Measurements from ENCODE around the gene AGXT.

The AGXT gene

DNA sequence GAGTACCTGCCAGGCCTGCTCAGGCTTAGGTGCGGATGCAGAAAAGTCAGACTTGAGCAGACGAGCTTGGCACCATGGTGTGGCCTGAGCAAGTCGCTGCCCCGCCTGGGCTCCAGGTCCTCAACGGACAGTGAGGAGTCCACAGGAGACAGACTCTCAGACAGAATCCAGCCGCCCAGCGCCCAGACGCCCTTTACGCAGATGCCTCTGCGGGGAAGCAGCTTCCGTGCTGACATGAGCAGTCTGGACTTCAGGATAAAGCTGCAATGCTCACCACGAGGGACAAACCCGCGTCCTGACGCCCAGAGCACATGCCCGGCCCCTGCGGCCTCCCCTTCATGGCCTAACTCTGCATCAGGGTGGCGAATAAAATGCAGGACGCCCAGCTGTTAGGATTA lies 30.8 kb downstream of the AGXT start:
- DNase-seq (ENCODE audit: low read depth), result no peak

DNA sequence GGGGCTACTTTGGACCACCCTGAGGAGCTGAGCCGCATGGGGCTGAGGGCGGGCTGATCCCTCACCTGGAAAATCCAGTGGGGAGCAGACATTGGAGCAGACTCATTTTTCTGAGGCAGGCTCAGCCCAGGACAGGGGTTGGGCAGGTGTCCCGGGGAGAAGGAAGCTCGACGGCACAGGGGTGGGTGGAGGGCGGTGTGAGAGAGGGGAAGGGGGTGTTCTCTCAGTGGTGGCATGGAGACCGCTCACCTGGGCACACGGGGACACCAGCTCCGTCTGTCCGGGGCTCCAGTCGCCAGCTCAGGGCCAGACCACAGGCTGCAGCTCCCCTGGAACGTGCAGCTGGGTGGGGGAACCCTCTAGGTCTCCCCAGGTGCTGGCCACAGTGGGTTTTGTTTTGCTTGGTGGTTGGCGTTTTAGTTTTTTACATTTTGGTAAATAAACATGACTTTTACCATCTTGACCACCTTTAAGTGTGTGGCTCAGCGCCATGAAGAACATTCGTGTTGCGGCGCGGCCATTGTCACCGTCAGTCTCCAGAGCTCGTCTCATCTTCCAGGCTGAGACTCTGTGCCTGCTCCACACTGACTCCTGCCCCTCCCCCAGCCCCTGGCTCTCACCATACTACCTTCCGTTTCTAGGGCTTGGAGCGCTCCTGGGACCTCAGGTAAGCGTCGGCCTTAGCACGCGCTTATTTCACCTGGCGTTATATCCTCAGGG lies 31.7 kb downstream of the AGXT start:
- DNase-seq (ENCODE audit: low read depth), result no peak

DNA sequence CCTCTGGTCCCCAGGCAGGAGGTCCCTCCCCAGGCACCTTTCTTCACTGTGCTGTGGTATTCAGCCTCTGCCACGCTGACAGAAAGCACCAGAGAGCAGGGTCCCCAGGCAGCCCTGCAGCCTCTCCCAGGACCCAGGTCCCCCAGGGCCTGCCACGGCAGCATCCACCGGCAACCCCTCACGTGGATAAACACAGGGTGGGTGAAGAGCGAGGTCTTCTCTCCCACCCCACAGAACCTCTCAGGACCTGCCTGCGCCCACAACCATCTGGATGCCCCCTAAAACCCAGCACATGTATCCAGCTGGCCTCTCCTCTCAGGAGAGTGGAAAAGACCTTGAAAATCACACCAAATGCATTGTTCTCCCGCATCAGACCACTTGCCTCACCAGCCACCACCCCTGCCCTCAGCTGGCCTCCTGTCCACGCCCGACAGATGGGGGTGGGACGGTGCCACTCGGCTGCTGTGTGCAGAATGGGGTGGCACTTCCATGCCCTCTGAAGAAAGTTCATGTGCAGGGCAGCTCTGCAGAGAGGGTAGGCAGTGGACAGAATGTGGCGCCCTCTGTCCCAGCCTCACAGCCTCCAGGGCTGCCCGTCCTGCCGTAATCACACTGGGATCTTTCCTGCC lies 33.5 kb downstream of the AGXT start:
- no peak for DNase-seq (ENCODE audit: low read depth)

DNA sequence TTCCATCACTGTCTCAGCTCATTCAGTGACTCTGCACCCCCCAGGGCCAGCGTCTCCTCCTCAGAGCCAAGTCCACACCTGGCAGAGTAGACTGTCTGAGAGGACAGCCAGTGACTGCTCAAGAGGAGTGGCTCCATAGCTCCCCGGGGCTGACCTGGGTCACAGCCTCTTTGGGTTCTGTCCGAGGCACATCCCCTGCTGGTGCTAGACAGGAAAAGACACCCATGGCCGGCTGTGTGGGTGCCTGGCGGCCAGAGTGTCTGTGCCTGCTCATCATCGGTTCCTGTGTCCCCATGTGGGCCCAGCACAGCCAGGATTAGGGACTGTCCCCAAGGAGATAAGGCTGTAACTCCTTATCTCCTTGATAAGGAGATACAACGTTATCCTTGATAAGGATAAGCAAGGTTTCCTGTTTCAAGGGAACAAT lies 34.0 kb downstream of the AGXT start:
- DNase-seq (ENCODE audit: low read depth), result no peak

DNA sequence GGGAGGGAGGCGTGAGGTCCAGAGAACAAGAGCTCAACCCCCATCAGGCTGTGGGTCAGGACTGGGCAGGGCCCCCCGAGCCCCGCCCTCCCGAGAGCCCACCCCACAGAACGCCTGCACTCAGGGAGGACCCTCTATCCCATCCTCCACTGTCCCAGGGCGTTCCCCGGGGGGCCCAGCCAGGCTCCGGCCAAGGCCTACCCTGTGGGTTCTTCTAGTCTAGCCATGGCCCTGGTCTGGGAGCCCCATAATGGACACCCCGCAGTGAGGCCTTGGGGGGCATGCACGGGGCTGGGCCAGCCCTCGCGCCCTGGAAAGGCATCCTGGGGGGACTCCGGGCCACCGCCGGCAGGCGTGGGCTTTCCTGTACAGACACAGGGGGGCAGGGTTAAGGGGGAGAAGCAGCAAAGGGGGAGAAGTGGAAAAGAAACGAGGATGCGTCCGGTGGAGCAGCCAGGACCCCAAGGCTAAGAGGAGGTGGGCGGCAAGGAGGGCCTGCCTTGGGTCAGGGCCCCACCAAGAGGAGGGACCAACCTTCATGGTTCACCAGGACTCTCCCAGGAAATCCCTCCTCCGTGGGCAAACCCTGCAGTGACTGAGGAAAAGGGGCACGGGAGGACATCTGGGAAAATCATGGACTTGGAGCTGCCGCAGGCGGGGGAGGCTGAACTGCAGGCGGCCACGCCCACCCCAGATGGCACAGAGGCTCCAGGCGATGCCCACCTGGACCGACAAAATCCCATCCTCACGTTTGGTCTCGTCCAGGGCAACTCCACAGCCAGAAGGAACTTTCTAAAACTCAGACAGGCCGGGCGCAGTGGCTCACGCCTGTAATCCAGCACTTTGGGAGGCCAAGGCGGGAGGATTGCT lies 34.8 kb downstream of the AGXT start:
- DNase-seq (ENCODE audit: low read depth), result no peak

DNA sequence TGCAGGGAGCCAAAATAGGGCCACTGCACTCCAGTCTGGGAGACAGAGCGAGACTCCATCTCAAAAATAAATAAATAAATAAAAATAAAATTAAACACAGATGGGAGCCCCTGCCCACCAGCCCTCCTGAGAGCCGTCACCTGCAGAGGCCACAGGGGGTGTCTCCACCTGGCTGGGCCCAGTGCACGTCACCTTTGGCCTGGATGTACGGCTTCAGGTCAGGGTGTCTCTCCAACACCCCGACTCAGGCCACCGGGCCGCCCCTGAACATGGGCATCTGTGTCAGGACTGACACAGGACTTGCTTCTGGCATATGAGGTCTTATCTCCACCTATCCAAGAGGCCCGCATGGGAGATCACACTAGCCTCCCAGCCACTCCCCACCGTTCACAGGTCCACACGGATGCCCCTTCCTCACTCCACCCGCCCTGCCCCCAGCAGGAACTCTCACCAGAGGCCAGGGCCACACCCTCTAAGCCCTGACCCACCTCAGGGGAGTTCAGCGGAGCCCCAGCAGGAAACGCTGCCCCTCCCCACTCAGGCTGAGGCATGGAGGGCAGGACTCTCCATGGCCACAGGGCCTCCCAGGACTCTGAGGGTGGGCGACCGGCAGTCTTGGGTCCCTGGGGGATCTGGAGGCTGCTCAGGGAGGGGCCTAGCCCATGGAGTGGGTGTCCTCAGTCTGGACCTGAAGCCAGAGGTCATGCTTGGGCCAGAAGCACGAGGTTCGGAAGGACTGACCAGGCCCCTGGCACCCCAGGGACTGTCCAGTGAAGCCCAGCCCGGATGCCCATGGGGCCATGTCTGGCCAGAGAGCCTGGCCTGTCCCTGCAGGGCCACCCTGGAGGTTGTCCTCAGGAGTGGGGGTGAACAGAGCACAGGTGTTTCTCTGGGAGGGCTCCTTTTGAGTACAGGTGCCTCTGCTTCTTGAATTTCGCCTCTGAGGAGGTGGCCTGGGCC lies 35.9 kb downstream of the AGXT start:
- DNase-seq (ENCODE audit: low read depth), result no peak

DNA sequence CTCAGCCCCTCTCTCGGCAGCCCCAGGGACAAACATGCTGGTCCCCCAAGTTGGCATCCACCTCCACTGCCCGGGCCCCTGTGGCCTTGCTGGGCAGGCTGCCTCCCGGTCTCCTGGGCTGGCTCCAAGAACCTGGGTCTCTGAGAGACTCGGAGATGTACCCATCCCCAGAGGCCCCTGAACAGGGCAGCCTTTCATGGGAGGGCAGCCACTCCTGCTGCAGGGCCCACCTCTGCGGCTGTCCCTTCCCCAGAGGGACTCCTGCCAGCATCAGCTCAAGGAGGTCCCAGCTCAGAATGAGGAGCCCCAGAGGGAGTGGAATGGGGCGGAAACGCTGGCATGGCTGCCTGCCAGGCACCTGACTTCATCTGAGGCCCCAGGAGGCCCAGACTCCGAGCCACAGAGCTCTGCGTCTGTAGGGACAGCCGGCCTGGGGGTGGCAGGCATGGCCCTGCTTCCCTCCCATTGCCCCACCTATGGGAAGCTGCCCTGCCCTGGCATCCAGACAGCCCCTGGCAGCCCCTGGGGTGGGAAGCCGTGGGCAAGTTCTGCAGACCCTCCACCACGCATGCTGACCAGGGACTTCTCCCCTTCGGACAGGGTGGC lies 36.7 kb downstream of the AGXT start:
- DNase-seq (ENCODE audit: low read depth), result no peak

DNA sequence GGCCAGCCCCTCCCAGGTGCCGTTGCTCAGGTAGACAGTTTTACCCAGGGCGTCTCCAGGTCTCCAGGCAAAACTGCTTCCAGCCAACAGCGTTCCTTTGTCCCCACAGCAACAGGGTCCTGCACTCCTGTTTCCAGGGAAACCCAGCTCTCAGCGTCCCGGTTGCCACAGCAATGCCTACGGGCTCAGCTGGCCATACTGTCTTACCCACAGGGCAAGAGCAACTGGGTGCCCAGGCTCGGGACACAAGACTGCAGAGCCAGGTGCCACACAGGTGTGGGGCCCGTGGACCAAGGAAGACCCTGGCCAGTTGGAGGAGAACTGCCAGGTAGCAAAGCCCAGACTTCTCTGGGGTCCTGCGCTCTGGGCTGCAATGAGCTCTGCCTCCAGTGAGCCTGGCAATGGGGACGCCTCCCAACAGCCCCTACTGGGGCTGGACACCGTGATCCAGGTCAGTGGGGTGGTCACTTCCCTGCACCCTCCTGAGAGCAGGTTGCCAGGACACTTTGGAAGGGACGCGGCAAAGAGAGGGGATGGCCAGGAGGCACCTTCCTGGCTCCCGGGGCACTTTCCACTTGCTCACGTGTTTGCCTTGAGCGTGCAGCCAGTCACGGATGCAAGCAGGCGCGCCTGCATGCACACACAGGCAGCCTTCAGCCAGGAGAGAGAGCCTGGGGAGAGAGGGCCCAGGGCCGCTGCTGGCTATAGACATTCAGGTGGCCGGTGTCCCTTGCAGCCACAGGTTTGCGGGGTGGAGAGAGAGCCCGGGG lies 37.7 kb downstream of the AGXT start, which contains the start of gene CROCC2:
TSS of gene CROCC2 (plus strand) at position 196 of the 770 bp plus-strand sequence. CDS start at position 374, 178 bp downstream.
- no peak for DNase-seq (ENCODE audit: low read depth)

DNA sequence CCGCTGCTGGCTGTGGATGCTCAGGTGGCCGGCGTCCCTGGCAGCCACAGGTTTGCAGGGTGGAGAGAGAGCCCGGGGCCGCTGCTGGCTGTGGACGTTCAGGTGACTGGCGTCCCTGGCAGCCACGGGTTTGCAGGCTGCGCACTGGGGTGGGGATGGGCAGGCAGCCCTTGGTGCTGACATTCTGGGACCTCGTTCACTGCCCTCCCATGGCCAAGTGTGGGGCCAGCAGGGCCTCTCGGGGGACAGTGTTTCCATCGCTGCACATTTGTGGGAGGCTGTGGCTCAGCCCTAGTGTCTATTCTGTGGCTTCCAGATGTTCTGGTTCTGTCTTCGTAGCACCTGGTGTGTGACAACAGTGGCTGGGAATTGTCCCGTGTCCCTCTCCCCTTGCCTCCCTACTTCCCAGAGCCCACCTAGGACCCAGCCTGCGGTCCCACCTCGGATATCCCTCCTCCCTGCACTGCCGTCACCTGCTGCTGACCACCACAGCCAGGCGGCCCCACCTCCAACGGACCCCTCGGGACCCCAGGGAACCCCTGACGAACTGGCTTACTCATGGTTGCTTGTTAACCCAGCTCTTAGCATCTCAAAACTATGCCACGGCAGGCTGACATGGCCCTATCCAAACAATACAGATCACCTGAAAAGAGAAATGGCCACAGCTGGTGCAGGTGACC lies 38.4 kb downstream of the AGXT start:
- no peak for DNase-seq (ENCODE audit: low read depth)

DNA sequence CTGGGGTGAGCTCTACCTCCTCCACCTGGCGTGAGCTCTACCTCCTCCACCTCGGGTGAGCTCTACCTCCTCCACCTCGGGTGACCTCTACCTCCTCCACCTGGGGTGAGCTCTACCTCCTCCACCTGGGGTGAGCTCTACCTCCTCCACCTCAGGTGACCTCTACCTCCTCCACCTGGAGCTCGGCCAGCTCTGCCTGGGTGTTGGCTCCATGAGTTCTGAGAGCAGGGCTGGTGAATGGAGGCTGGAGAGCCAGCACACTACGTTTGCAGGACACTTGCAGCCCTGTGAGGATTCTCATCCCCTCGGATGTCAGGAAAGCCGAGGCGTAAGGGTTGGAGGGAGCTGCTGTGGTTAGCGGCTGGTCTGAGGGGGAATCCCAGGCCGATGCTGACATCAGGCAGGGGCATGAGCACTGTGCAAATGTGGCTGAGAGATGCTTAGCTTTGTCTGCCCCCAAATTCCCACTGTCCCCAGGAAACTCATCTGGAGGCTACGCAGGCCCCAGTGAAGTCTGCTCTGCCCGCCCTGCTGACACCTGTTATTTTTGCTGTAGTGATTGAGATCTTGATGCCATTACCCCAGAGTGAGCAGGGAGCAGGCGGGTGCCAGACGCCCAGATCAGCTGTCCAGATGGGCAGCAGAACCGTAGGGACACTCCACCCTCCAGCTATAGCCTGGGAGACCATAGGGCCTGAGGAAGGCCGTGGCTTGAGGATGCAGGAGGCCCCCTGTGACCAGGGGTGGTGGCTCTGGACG lies 40.8 kb downstream of the AGXT start:
- DNase-seq (ENCODE audit: low read depth), result no peak

DNA sequence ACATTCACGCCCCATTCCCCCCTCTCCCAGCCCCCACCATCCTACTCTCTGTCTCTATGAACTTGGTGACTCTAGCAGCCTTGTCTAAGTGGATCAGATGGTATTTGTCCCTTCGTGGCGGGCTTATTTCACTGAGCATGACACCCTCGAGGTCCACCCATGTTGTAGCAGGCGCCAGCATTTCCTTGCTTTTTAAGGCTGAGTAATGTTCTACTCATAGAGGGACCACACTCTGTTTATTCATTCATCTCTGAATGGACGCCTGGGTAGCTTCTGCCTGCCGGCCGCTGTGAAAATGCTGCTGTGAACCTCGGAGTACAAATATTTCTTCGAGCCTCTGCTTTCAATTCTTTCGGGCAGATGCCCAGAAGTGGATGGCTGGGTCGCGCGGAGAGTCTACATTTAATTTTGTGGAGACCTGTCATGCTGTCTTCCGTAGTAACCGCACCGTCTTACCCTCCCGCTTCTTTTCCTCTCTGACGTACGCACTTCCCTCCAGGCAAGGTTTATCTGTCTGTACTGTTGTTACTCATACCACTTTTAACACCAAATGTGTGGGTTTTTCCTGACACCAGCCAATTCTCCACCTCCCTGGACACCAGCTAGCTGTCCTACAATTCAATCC lies 43.1 kb downstream of the AGXT start:
- DNase-seq (ENCODE audit: low read depth), result no peak

DNA sequence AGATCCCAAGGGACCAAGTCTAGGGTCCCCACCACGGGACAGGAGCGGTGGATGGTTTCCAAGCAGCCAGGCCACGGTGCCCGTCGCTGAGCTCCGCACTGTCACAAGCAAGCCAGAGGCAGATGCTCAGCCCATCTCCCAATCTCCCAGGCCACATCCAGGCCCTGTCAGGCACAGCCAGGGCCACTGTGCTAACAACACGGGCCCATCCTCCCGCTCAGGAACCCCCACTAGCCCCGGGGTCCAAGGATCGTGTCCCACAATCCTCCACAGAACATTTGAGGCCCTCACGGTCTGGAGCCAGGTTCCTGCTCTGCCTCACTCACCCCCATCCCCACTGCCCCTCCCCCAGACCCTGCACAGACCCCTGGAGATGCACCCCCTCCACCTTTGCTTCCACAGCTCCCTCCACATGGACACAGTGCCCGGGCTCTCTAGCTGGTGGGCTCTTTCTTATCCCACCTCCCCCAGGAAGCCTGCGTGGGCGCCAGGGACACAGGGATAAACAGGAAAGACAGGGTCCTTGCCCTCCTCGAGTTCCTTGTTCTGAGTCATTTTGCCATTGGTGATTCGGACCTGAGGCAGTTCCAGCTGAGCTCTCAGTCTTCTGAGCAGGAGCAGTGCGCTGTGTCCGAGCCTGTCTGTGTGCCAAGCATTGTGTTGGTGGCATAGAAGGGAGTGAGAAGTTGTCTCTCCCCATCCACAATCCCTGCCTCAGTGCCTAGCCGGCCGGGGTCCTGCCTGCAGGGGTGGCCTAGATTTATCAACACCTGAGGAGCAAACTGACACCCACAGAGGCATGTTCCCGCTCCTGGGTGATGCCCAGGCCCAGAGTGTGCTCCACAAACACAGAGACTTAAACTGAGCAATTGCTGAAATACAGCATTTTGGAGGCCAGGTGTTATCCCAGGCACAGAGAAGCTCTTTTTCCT lies 44.5 kb downstream of the AGXT start:
- no peak for DNase-seq (ENCODE audit: low read depth)

DNA sequence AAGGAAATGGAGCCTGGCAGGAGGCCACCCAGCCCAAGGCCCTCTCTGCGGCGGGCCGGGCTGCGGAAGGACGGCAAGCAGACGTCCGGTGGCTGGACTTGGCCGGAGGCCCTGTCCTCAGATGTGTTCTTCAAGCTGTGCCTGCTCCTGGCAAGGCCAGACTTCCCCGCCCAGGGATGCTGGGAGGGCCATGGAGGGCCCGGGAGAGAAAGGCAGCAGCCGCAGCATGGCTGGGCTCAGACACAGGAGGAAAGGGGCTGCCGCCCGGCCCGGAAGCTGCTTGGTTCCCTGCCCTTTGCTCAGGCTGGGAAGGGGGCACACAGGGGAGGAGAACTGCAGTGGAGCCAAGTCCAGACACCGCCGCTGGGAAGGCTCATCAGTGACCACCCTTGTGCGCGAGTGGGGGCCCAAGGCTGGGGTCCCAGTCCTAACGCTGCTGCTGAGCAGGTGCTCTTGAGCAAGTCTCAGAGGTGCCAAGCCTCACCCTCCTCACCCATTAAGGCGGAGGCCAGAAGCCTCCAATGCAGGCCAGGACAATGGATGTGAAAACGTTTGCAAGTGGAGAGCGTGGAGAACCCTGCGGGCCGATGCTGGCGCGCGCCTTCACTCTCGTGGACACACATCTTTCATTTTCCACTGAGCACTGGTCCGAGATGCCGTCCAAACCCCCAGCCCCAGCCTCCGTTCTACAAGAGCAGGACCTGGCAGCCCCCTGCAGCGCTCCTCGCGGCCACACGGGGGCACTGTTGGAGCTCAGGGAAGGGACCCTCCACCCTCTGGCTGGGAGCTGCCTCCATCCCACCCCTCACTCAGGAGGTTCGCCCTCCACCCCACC lies 45.4 kb downstream of the AGXT start:
- peak; percentile 21 for DNase-seq (ENCODE audit: low read depth)

DNA sequence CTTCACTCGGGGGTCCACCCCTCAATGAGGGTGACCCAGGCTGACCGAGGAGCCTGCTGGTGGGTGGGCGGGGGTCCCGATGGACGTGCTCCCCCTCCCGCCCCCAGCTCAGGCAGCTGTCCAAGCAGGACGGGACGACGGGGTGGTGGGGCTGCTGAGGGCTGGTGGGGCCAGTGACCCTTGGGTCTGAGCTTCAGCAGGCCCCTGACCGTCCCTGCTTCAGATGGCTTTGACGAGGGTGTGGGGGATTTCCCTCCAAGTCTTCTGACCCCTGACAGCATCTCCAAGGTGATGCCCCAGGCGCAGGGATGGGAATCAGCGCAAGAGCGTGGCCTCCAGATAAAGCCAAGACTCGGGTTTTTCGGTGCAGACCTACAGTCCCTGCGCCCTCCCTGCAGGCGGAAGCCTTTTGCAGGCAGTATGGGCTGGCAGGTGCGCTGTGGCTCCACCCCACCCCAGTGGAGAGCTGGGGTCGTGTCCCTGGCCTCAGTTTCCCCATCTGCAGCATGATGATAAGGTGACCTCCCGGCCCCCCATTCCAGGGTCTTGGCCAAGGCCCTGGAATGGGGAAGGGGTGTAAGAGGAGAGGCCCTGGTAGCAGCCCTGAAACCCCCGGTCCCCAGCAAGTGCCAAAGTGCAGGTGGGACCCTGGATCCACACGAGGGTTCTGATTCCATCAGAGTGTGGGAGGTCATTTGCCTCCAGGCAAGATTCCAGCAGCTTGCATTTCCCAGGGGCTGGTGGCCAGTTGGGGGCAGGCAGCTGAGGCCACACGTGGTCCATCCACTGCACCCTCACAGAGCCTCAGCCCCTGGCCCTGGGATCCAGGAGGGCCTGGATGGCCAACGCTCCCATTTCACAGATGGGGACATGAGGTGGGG lies 46.3 kb downstream of the AGXT start:
- DNase-seq (ENCODE audit: low read depth), result no peak

DNA sequence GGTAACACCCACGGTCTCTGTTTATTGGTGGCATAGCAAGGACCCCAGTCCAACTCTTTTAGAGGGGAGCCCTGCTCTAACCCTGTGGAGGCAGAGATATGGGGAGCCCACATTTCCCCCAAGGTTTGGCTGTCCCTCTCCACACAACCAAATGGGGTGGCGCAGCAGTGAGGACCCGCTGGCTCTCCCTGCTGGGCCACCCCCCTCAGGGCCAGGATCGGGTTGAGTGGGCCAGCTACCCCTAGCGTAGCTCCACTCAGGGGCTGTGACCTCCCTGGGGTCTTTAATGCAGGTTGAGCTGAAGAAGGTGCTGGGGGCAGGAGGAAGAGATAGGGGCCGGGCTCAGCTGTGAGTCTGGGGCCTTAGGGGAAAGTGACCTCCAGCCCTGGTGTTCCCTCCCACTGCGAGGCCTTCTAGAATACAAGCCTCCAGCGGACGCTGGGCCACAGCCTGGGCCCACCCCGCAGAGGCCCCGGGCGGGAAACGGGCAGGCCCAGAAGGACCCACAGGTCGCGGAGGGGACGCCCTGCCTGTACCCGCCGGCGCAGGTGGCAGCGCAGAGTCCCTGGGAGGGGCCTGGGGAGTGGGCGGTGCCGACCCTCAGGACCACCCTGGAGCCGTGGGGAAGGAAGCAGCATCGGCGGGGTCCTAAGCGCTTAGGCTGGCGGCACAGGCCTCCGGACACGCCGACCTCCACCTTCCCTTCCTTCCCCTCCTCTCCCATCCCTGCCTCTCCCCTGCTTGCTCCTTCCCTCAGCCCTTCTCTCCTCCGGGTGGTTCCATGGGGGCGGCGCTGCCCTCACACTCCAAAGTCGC lies 47.1 kb downstream of the AGXT start:
- DNase-seq (ENCODE audit: low read depth), result no peak
